UCSD-AML1 (cell line): ENCODE results near the gene CA9.
A peak's percentile ranks its signal among the peaks of the same experiment; 100 is the strongest.
"Not testable (repeated sequence)": the region's sequence is repeated elsewhere in the genome, so short reads cannot be mapped to it uniquely, and the experiment has no call there.

Experiments used
- DNase-seq: peaks from one replicate; lab custom pipeline; 2025; ENCODE audit not compliant: unreplicated experiment; lab: John Stamatoyannopoulos, UW

Gene CA9

GRCh38 chr9:35673132-35674024 lies at the start of gene CA9:
Gene CA9 (plus strand): TSS chr9:35673928. CDS start chr9:35673960, 32 bp downstream.
- no peak for DNase-seq

- no peak for DNase-seq
These were observed 46.2 kb upstream of the CA9 start for GRCh38 chr9:35627575-35627974.

- no peak for DNase-seq
These were observed 45.2 kb upstream of the CA9 start for GRCh38 chr9:35628389-35628991.

GRCh38 chr9:35629597-35629996 lies 44.1 kb upstream of the CA9 start:
- DNase-seq, result no peak

GRCh38 chr9:35635730-35636129 lies 38.0 kb upstream of the CA9 start:
- DNase-seq, result no peak

GRCh38 chr9:35636135-35636876 lies 37.4 kb upstream of the CA9 start:
- DNase-seq, result no peak

GRCh38 chr9:35636877-35637246 lies 36.9 kb upstream of the CA9 start:
- DNase-seq, result not testable (repeated sequence)

- DNase-seq, result not testable (repeated sequence)
These were observed 36.2 kb upstream of the CA9 start for GRCh38 chr9:35637427-35637955.

GRCh38 chr9:35638751-35639150 lies 35.0 kb upstream of the CA9 start:
- not testable (repeated sequence) for DNase-seq

GRCh38 chr9:35639225-35639624 lies 34.5 kb upstream of the CA9 start:
- not testable (repeated sequence) for DNase-seq

GRCh38 chr9:35639631-35640030 lies 34.1 kb upstream of the CA9 start:
- DNase-seq, result no peak

- DNase-seq, result not testable (repeated sequence)
These were observed 33.3 kb upstream of the CA9 start for GRCh38 chr9:35640431-35640830.

GRCh38 chr9:35641478-35641877 lies 32.2 kb upstream of the CA9 start:
- DNase-seq, result not testable (repeated sequence)

GRCh38 chr9:35643046-35643445 lies 30.7 kb upstream of the CA9 start:
- no peak for DNase-seq

GRCh38 chr9:35645736-35646135 lies 28.0 kb upstream of the CA9 start:
- DNase-seq, result not testable (repeated sequence)

GRCh38 chr9:35646153-35646532 lies 27.6 kb upstream of the CA9 start:
- DNase-seq, result peak; percentile 71

- peak; percentile 94 for DNase-seq
These were observed 27.0 kb upstream of the CA9 start for GRCh38 chr9:35646533-35647265.

- DNase-seq, result peak; percentile 67
These were observed 24.0 kb upstream of the CA9 start for GRCh38 chr9:35649431-35650340.

- DNase-seq, result no peak
These were observed 23.2 kb upstream of the CA9 start, which contains the start of gene SIT1 for GRCh38 chr9:35650341-35651158. Gene SIT1 (minus strand): TSS chr9:35650931. CDS start chr9:35650853, 78 bp downstream.
